ENCODE results near the gene WDR64.

GRCh38 chr1:241836941-241837340 lies 184.9 kb downstream of the WDR64 start:
- no peak for TF ChIP-seq CTCF (IDR thresholded peaks at IDR 0.05)
- no peak for TF ChIP-seq POLR2A (IDR thresholded peaks at IDR 0.05)
